ENCODE data around the gene EDARADD. TPM values are rescaled to one million over a fixed set of nuclear protein-coding genes. Genes with fewer than 3 reads are reported as not detected.

The EDARADD gene
- total and polyA plus RNA-seq, 2 of the 13 experiments (the other 11 are each of a cell fraction or from before 2014, with no cell fraction given): 0.03 TPM; not detected in 1

DNA sequence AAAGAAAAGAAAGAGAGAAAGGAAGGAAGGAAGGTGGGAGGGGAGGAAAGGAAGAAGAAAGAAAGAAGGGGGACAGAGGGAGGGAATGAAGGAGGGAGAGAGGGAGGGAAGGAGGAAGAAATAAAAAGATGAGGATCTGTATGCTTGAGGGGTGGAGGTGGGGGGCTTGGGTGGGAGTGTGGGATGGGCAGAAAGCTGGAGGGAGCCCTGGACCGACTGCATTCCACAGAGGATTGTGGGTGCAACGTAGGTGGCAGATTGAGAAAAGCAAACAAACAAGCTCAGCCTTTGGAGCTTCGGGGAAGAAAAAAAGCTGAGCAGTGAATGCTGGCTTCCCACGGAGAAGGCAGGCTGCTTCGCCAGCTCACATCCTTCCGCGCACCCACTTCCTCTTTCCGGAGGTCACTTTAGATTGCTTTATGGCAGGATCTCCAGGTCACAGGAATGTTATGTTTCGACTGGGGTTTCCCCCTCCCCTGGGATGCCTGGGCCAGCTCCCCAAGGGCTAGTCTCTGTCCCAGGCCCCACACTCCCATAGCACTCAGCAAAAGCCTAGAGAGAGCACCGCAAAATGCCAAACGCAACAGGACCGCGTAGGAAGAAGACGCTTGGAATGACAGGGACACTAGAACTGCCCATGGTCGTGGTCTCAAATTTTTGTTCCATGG is 109.0 kb downstream of the EDARADD start (continued):
- TF ChIP-seq ZNF30 (CRISPR knock-in tag; IDR thresholded peaks at IDR 0.05) (no peak), ZNF260 (CRISPR knock-in tag; IDR thresholded peaks at IDR 0.05; ENCODE audit: borderline replicate concordance, low read depth) (no peak), ZNF607 (CRISPR knock-in tag; IDR thresholded peaks at IDR 0.05; ENCODE audit: borderline replicate concordance) (0 out of 2 replicates have a peak, but pooled peaks have one; percentile 20), THAP11 (CRISPR knock-in tag; IDR thresholded peaks at IDR 0.05) (peak; percentile 66), ZNF780A (CRISPR knock-in tag; IDR thresholded peaks at IDR 0.05) (no peak), ZNF331 (CRISPR knock-in tag; IDR thresholded peaks at IDR 0.05) (0 out of 2 replicates have a peak, but pooled peaks have one; percentile 39), ZNF350 (CRISPR knock-in tag; IDR thresholded peaks at IDR 0.05; ENCODE audit: borderline replicate concordance, low read depth) (peak; percentile 54; the same call in 1 of the 2 replicates), NCOR1 (IDR thresholded peaks at IDR 0.05; ENCODE audit: borderline replicate concordance, low read length) (no peak; the same call in 1 of the 2 replicates), ZSCAN9 (CRISPR knock-in tag; IDR thresholded peaks at IDR 0.05; ENCODE audit: borderline replicate concordance) (0 out of 2 replicates have a peak, but pooled peaks have one; percentile 37), ZBTB26 (CRISPR knock-in tag; IDR thresholded peaks at IDR 0.05; ENCODE audit: borderline replicate concordance) (peak; percentile 59; the same call in 1 of the 2 replicates), SAP130 (CRISPR knock-in tag; IDR thresholded peaks at IDR 0.05; ENCODE audit: low read depth) (peak; percentile 67), HOMEZ (CRISPR knock-in tag; IDR thresholded peaks at IDR 0.05; ENCODE audit: low read depth) (peak; percentile 91; the same call in 1 of the 2 replicates), STAG1 (CRISPR knock-in tag; IDR thresholded peaks at IDR 0.05) (no peak), UBTF (CRISPR knock-in tag; IDR thresholded peaks at IDR 0.05) (peak; percentile 61; the same call in 1 of the 2 replicates), ATRX (CRISPR knock-in tag; IDR thresholded peaks at IDR 0.05; ENCODE audit: borderline replicate concordance) (no peak), PHF8 (CRISPR knock-in tag; IDR thresholded peaks at IDR 0.05) (0 out of 2 replicates have a peak, but pooled peaks have one; percentile 30), ZNF335 (CRISPR knock-in tag; IDR thresholded peaks at IDR 0.05) (0 out of 2 replicates have a peak, but pooled peaks have one; percentile 39), CEBPG (CRISPR knock-in tag; IDR thresholded peaks at IDR 0.05) (peak; percentile 56), HIVEP1 (CRISPR knock-in tag; IDR thresholded peaks at IDR 0.05) (no peak), GATAD1 (CRISPR knock-in tag; IDR thresholded peaks at IDR 0.05) (peak; percentile 56; the same call in 1 of the 2 replicates), RFX1 (IDR thresholded peaks at IDR 0.05) (no peak), FOSL1 (CRISPR knock-in tag; IDR thresholded peaks at IDR 0.05; ENCODE audit: borderline replicate concordance) (no peak), ESRRA (CRISPR knock-in tag; IDR thresholded peaks at IDR 0.05; ENCODE audit: low read depth) (no peak), PPARG (CRISPR knock-in tag; conservative IDR thresholded peaks at IDR 0.05) (peak; percentile 80)
- TF ChIP-seq, protein P1, sequence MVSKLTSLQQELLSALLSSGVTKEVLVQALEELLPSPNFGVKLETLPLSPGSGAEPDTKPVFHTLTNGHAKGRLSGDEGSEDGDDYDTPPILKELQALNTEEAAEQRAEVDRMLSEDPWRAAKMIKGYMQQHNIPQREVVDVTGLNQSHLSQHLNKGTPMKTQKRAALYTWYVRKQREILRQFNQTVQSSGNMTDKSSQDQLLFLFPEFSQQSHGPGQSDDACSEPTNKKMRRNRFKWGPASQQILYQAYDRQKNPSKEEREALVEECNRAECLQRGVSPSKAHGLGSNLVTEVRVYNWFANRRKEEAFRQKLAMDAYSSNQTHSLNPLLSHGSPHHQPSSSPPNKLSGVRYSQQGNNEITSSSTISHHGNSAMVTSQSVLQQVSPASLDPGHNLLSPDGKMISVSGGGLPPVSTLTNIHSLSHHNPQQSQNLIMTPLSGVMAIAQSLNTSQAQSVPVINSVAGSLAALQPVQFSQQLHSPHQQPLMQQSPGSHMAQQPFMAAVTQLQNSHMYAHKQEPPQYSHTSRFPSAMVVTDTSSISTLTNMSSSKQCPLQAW (CRISPR knock-in tag; IDR thresholded peaks at IDR 0.05): peak; percentile 74

All from HepG2 (cell line).